Mucosa of descending colon (tissue), 3 donors: ENCODE data around the gene MERTK. TPM values are rescaled to one million over a fixed set of nuclear protein-coding genes. Genes with fewer than 3 reads are reported as not detected.

Source experiments
- ATAC-seq: fragments of 200-7000 bp; cut with Tn5 transposase; one replicate; pipeline ENCODE4 v1.9.1; 2020; ENCODE audit warnings: mild to moderate bottlenecking, moderate library complexity
- DNase-seq, 3 donors: peaks; one replicate each; pipeline ENCODE4 v3.0.0-alpha.2; 2020
- H3K36me3 ChIP-seq: fragments of 200-600 bp; one replicate; pipeline ENCODE4 v1.8.0; 2021; ENCODE audit warnings: low read depth, mild to moderate bottlenecking
- H3K4me1 ChIP-seq: fragments of 200-600 bp; one replicate; pipeline ENCODE4 v1.8.0; 2021; ENCODE audit warnings: low read depth, mild to moderate bottlenecking
- H3K4me3 ChIP-seq: fragments of 200-600 bp; one replicate; pipeline ENCODE4 v1.8.0; 2021; ENCODE audit warnings: mild to moderate bottlenecking
- H3K9me3 ChIP-seq: fragments of 200-600 bp; one replicate; pipeline ENCODE4 v1.8.0; 2021; ENCODE audit warnings: mild to moderate bottlenecking
- CTCF ChIP-seq: fragments of 200-600 bp; IDR thresholded peaks from one replicate; pipeline ENCODE4 v1.8.0; 2022; ENCODE audit warnings: antibody characterized with exemption, mild to moderate bottlenecking
- intact Hi-C, 2 donors: fragments of 100-400 bp; cut with DNase I in 1 of 2; cut with micrococcal nuclease in 1 of 2; formaldehyde crosslinking; loops; one replicate each; pipeline versions ENCODE4 v1.11.0 to v1.11.1; 2022; cut with DNase I, micrococcal nuclease
- total RNA-seq, 3 donors: library from RNA; stranded (reverse); fragmentation: NEBNext Ultra II Directional in 2 of 3; extraction: Animal tissue kit (Norgen Biotek cat#: 25700) in 2 of 3; gene quantifications; one replicate each; pipeline versions ENCODE4 v1.2.1 to v1.2.4, GENCODE V29; 2021 to 2023
- donor health status: DM: no; HTN: no; CAD: no; lungs with moderate emphysema.
- donor health status: DM: no; HTN: no; CAD: no.
- donor health status: DM: no; HTN: yes; CAD: no.

MERTK gene
- total RNA-seq, 3 donors from 2014 or later: 9.3 to 17.2 (median 13.7) TPM

- Histone ChIP-seq H3K4me3 (no peak overlapping the region), H3K4me1 (peaks cover 24% of the 10 kb centered on the region), H3K36me3 (no peaks in the 10 kb centered on the region), H3K9me3 (no peaks in the 10 kb centered on the region)
- intact Hi-C loops: no loop called here
- TF ChIP-seq CTCF: no peak
- no peak for DNase-seq
- no peak for ATAC-seq
Observed at GRCh38 chr2:111917106-111917505, 18.7 kb downstream of the MERTK start.

- intact Hi-C loops: no loop called here
- TF ChIP-seq CTCF: no peak
- ATAC-seq: no peak
Observed at GRCh38 chr2:111918383-111918806, 20.0 kb downstream of the MERTK start.

GRCh38 chr2:111919365-111919764, 21.0 kb downstream of the MERTK start:
- Histone ChIP-seq H3K36me3 (no peaks in the 10 kb centered on the region), H3K4me3 (no peak overlapping the region), H3K9me3 (no peaks in the 10 kb centered on the region), H3K4me1 (peaks cover 24% of the 10 kb centered on the region)
- no peak for ATAC-seq
- no peak for TF ChIP-seq CTCF
- intact Hi-C loops: no loop called here
- DNase-seq: no peak

More at GRCh38 chr2:111918383-111918806, 20.0 kb downstream of the MERTK start:
- Histone ChIP-seq H3K9me3 (no peaks in the 10 kb centered on the region), H3K36me3 (no peaks in the 10 kb centered on the region), H3K4me3 (no peak overlapping the region), H3K4me1 (peaks cover 24% of the 10 kb centered on the region)
- DNase-seq: no peak

- ATAC-seq: peak; percentile 97
Observed at GRCh38 chr2:111919794-111920608, 21.6 kb downstream of the MERTK start.

GRCh38 chr2:111923276-111923804, 24.9 kb downstream of the MERTK start:
- Histone ChIP-seq H3K4me3 (no peak overlapping the region), H3K4me1 (peaks cover 20% of the 10 kb centered on the region), H3K9me3 (no peaks in the 10 kb centered on the region), H3K36me3 (no peaks in the 10 kb centered on the region)
- TF ChIP-seq CTCF: no peak
- no peak for DNase-seq
- intact Hi-C loops: no loop called here
- ATAC-seq: no peak

More at GRCh38 chr2:111919794-111920608, 21.6 kb downstream of the MERTK start:
- Histone ChIP-seq H3K9me3 (no peaks in the 10 kb centered on the region), H3K4me1 (peaks cover 24% of the 10 kb centered on the region), H3K36me3 (no peaks in the 10 kb centered on the region), H3K4me3 (no peak overlapping the region)
- no peak for TF ChIP-seq CTCF
- intact Hi-C loops: no loop called here
- DNase-seq: peak; percentile 75 to 82 (median 82)
